GM18907 (cell line): Measurements from ENCODE around the gene GBA3.

Experiments
- ATAC-seq: cut with Tn5 transposase; IDR thresholded peaks from one replicate; pipeline ENCODE4 v1.9.1; 2021; ENCODE audit warnings: mild to moderate bottlenecking, moderate library complexity; ENCODE audit not compliant: unreplicated experiment

The GBA3 gene

DNA sequence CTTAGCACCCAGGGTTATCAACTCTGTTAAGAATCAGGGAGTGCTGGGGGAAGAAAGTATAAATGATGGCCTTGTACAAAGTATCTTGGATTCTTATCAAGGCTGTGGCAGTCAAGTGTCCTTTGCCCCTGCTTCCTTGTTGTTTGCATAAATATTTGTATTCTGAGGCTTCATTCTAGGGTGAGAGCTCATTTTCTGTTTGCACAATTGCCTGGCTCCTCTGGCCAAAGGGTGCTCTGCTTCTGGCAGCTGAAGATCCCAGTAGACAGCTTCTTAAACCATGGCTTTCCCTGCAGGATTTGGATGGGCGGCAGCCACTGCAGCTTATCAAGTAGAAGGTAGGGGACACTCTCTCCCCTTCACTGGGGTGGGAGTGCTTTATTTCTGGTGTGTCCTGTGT, at the start of gene GBA3:
Gene GBA3 (plus strand): TSS at position 202 of the 400 bp plus-strand sequence.
- no peak for ATAC-seq

DNA sequence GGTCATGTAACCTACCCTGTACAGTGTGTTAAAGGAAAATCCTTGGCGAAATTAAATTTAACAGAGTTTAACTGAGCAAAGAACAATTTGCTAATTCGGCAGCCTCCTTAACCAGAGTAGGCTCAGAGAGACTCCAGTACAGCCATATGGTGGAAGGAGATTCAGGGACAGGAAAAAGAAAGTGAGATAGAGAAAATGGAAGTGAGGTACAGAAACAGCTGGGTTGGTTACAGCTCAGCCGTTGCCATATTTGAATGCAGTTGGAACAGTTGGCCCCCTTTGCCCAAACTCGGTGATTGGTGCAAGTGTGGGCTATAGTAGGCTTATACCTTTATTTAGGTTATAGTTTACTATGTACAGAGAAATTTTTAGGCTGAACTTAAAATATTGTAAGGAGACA, 48.8 kb upstream of the GBA3 start:
- ATAC-seq, result no peak

DNA sequence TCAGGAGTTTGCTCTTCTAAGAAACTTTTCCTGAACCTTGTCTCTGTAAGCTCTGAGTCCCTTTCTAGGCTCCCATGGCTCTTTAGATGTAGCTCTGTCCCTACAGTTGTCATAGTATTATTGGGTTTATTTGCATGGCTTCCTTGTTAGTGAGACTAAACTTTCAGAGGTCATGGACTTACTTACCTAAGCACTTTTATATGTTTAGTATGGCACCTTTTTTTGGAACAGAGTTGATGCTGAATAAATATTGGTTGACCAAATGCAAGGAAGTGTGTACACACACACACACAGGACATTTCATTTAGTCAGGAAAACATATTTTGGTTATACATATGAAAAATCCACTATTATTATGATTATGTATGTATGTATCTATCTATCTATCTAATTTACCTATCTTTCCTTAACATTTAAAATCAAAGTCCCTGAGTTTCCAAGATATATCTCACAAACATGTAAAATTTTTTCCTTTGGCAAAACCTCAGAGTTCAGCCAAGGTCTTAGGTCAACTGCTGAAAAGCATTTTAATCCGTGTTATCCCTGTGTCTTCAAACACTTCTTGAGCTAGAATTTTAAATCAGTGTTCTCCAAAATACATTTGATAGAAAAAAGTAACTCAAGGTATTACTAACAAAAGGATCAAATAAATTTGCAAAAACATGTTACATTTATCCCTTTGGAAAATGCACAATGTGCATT, 47.1 kb upstream of the GBA3 start:
- ATAC-seq, result no peak

DNA sequence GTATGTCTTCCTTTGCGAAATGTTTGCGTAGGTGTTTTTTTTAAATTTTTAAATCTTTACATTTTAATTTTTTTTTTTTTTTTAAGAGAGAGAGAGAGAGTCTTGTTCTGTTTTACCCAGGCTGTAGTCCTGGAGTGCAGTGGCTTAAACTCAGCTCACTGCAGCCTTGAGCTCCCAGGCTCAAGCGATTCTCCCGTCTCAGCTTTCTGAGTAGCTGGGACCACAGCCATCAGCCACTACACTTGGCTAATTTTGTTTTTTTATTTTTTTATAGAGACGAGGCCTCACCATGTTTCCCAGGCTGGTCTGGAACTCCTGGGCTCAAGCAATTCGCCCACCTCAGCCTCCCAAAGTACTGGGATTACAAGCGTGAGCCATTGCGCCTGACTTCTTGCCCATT, 43.7 kb upstream of the GBA3 start:
- no peak for ATAC-seq

DNA sequence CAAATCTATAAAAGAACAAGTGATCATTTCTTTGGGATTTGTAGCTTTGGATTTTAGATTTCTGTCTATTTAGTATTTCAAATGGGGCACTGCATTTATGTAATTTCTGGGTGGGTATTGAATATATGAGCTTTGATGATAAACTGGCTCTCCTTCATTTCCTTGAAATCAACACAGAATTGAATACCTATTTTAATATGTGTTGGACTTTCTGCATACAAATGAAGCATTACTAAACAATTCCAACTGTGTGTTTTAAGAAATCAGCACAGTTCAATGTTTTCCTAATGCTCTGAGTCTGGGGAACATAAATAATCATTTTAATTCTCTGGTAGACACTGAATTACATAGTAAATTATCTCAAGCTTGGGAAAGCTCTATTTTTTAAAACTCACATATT, 42.0 kb upstream of the GBA3 start:
- ATAC-seq, result no peak

DNA sequence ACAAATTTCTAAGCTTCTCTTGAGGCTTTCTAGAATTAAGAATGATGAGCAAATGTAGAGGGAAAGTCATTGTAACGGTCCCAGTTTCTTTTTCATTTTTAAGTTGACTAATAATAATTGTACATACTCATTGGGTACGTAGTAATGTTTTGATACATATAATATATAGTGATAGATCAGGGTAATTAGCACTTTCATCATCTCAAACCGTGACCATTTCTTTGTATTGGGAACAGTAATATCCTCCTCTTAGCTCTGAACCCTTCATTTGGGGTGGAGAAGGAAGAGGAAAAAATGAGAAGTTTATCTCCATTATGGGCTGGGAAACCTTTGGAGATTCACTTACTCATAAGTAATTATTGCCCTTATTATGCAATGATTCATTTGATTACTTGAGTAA, 39.0 kb upstream of the GBA3 start:
- ATAC-seq, result no peak

DNA sequence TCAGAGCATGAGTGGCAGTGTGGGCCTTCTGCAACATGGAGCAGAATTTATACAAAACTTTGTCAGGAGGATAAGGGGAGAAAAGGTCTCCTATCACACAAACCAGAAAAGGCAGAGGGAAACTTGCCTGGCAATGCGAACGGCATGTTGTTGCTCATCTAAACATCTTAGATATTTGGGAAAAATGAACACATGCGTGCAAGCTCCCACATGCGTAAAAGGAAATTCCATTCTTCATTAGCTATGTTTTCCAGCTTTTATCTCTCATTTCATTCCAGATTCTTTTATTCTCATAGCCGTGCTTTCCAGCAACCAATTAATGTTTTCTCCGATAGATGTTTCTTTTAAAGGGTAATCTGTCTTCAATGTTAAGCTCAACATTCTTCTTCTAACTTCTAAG, 31.3 kb upstream of the GBA3 start:
- no peak for ATAC-seq

DNA sequence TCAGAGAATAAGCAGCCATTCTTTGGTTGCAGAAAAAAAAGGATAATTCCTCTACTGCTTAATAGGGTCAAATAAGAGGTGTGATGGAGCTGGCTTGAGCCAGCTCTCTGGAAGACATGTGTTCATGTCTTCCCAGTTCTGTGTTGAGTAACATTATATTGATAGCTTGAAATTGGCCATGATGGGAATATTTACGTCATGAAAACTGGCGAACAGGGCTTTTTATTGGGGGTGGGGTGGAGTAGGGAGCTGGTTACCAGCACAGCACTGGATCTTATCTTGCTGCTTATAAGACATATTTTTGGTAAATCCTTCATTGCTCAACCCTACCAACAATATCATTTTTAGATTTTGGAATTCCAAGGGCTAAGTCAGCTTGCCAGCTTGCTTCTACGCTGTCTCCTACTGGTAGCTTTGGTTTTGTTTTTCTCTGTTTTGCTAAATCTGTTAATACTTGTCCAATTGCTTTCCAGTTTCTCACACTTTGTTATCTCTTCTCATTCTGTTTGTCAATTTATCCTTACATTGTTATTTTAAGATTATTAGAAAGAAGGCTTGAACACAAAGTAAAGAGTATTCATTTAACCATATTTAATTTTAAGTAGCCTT, 25.3 kb upstream of the GBA3 start:
- no peak for ATAC-seq

DNA sequence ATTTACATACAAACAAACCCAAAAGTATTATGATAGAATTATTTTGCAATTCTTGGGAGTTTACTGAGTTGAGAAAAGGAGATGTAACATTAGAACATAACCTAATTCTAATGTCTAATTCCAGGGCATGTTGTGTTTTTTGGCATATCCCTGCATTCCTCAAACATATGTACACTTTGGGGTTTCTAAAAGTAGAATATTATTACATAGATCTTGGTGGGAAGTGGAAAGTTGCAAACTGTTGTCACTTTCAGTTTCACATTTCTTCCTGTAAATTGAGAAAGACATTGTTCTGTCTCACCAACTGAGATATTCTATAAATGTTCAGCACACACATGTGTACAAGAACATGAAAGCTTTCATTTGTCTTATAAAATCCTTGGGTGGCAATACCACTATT, 24.4 kb upstream of the GBA3 start:
- no peak for ATAC-seq

DNA sequence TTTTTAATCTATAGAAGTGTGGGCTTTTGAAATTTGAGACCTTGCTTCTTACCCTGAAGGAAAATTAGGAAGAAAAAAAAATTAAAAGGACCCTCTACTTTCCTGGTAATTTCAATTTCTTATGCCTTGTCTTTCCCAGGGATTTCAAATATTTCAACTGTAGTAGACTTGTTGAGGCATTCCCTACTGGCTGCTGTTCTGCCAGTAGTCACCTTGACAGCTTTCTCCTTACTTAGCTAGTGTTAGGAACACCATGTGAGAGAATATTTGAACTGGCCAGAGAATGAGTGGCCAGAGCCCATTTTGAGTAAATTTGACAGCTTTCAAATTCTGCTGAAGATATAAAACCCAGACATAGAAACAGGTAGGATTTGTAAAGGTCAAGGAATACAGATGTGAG, 24.0 kb upstream of the GBA3 start:
- no peak for ATAC-seq

DNA sequence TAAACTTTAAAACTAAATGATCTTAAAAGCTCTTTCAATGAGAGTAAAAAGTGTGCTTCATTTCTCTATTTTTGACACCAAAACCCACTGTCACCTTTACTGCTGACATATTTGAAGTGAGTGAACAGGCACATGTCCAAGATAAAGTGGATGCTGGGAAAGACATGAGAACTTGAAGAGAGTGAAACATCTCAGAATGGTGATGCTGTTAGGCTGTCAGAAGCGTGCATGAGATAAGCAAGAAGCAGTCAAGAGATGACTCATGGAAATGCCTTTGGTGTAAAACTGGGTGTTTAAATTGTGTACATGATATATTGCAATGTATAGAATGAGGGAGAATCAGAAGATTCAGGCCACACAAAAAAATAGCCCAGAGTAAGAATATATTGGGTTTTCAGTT, 21.8 kb upstream of the GBA3 start:
- ATAC-seq, result no peak

DNA sequence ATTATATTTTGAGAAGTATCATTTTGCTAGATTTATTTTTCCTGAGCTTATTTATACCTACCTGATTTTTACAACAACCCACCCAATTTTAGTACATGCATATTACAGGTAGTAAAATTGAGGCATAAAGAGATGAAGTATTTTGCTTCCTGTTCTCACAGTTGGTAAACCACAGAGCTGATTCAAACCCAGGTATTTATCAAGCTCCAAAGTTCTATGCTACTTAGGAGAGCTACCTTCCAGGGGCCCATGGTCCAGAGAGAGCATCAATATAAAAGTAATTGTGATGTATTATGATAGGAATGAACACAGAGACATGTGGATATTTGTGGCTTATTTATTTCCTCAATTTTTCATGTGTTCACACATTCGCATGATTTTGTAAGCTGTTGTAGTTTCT, 20.2 kb upstream of the GBA3 start:
- ATAC-seq, result no peak

DNA sequence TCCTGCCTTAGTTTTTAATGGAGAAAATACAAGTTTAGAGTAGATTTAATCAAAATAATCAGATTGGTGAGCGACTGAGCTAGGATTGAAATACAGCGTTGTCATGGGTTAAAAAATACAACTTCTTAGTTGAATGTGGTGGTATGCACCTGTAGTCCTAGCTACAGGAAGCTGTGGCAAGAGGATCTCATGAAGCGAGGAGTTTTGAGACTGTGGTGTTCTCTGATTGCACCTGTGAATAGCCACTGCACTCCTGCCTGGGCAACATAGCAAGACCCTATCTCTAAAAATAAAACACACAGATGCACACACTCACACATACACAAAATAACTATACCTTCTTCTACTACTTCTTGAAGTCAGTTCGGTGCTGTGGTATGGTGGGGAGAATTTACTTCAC, 19.8 kb upstream of the GBA3 start:
- ATAC-seq, result no peak

DNA sequence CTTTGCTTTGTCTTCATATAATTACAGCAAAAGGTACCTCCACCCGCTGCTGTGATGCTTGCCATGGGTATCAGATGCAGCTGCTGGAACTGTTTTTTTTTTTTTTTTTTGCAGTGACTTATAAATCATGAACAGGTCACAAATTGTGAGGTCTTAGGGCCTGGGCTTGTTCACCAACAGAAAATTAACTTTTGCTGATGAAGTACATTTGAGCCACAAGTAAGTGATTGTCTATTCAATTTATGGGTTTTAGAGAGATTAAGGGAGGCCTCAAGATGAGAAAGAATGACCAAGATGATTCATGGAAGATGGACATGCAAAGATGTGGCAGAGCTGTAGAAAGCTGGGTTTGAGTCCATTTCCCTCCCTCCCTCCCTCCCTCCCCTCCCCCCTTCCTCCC, 18.0 kb upstream of the GBA3 start:
- ATAC-seq, result no peak

DNA sequence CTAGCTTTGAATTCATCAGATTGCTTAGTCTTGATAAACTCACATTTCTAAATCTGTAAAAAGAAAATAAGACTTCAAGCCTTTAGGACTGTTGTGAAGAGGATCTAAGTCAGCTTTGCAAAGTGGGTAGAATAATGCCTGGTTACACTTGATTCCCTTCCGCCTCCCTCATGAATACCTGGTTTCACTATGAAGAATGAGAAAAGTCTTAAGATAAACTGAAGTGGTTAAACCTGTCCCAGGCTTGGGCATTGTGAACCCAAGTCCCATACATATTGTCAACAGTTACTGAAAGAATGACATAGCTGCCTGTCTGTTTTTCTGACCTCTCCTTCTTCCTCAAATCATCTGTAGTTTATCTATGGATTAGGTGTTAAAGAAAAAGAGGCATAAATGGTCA, 16.7 kb upstream of the GBA3 start:
- no peak for ATAC-seq

DNA sequence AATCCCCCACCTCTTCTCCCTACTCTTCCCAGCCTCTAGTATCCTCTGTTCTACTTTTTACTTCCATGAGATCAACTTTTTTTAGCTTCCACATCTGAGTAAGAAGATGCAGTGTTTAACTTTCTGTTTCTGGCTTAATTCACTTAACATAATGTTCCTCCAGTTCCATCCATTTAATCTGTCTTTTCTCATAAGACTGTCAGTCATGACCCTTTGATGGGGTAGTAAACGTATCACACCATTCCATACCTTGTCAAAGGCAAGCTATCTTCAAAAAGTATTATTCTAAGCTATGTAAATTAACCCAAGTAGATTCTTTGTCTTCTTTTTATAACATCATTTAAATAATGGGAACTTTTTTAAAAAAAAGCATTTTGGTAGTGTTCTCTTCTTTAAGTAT, 15.0 kb upstream of the GBA3 start:
- ATAC-seq, result no peak

DNA sequence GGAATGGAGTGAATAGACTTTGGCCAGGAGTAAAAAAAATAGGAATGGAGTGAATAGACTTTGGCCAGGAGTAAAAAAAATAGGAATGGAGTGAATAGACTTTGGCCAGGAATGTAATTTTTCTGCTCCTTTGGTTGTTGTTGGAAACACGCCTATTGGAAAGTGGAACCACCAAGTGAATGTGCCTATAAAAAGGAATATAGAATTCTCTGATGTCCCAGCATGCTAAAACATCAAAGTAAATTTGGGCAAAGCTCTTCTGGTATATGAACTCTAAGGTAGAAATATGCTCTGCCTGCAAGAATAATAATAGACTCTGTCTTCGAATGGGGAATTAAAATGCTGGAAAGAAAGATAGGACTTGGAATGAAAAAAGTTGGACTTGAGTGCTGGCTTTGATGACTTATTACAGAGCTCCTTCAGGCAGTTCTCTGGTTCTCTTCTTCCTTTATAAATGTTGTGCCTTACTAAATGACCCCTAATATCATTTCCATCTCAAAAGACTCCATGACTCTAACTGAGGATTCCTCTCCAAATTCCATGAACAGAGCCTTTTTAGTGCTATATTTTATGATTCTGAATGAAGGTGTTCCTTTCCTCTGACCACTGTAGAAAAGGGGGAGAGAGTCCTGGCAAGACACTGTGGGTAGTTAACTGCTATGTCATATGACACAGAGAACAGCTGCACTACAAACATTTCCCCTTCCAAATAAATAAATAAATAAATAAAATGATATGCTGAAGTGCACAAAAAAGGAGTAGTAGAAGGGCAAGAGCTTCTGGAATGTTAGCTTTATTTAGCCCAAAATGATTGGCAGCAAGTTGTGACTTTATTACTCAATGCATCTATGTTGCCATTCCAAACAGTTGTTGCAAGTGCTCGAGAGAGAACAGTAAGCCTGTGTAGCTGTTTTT, 13.5 kb upstream of the GBA3 start:
- no peak for ATAC-seq

DNA sequence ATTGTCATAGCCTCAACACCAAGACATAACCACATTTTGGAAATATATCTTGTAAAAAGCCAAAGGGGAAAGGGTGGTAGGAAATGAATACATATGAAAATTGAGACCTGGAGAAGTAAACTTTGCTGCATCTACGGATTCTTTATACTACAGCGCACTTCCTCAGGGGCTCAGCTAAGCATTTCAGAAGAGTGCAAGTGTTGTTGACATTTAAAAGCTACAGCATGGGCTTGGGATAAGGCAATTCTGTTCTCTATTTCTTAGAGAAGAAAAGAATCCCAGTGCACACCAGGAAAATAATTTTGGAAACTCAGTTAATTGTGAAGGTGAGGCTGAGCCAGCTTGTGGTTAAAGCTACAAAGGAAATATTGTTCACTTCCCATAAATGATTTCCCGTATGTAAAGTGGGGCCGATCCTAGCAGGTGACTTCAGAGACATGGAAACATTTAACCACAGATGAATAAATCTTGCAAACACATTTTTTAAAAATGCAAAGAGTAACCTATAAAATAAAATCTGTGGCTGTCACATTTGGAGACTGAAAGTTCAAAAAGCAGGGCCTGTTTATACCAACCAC, 12.6 kb upstream of the GBA3 start:
- no peak for ATAC-seq

DNA sequence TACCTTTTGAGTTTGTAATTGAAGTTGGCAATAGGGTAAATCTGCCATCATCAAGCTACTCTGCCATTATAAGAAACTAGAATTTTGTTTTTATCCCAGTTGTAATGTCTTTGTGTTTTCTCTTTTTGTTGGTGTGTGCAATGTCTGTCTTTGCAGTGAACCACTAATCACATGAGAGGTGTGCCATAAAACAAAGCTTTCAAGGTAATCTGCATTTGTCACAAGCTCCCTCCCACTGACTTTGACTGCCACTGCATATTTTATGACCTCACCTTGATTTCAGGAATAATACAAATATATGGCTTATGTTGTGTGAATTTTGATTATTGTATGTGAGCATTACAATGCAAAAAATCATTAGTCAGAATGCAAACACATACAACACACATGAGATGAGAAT, 9.0 kb upstream of the GBA3 start:
- ATAC-seq, result no peak

DNA sequence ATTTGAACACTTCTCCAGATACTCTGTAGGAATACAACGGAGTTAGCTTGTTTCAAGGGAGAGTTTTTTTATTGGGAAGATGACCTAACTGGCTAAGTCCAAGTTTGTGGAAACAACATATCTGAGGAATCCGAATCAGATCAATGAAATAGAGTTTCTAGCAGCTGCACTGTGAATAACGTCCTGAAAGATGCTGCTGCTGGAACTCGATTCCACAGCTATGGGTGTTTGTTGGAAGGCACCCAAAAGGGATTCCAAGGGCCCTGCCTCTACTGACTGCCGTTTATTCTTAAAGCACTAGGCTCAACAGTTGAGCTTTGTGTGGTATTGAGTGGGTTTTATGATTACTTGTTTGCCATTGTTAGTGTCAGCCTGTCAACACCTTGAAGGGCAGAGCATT, 6.6 kb upstream of the GBA3 start:
- ATAC-seq, result no peak

DNA sequence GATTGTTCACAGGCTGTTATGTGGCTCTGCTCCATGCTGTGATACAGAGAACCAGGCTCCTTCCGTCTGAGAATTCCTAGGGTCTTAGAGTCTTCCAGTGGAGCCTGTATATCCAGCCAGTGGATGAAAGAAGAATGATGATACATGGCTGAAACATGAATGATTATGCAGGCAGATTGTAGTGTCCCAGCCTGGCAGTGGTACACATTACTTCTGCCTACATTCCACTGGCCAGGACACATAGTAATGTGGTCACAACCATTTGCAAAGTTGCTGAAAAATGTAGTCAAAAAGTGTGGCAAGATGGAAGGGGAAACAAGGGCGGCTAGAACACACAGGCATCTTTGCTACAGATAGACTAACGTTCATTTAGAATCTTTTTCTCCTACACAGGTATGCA, 4.5 kb upstream of the GBA3 start:
- ATAC-seq, result no peak

DNA sequence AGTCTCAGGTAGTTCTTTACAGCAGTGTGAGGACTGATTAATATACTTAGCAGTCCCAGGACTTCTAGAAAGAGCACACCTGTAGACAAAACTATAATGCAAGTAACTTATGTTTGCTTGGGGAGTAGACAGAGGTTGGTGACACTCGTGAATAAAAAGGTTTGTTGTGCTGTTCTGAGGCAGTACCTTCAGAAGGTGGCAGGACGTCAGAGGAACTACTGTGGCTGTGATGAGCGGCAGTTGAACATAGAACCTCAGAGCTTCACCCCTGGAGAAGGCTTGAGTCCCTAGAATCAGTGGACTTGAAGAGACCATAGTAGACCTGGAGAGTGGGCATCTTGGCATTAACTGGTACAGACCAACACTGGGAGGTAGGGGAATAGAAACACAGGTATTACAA, 3.3 kb upstream of the GBA3 start:
- no peak for ATAC-seq
